DOHH2 (cell line): ENCODE results near the gene POLR2B.

ENCODE experiments used
- H3F3A ChIP-seq: fragments of 200-600 bp; sonication (generic), shearing (Covaris generic); 2 replicates; pipeline ENCODE4 v1.6.0; 2016; ENCODE audit warnings: antibody characterized with exemption, mild to moderate bottlenecking; ENCODE audit not compliant: control insufficient read depth, insufficient read depth
- H3K27ac ChIP-seq: fragments of 200-600 bp; sonication (generic); 2 replicates; pipeline ENCODE4 v1.5.1; 2014; ENCODE audit warnings: low read depth, mild to moderate bottlenecking, low read length, moderate library complexity
- H3K27me3 ChIP-seq: fragments of 200-600 bp; sonication (generic); 2 replicates; pipeline ENCODE4 v1.6.1; 2014; ENCODE audit warnings: mild to moderate bottlenecking, low read length, mixed read lengths; ENCODE audit not compliant: control insufficient read depth
- H3K36me3 ChIP-seq: fragments of 200-600 bp; sonication (generic); 2 replicates; pipeline ENCODE4 v1.6.1; 2014; ENCODE audit warnings: mild to moderate bottlenecking, low read length, moderate library complexity, mixed read lengths; ENCODE audit not compliant: control insufficient read depth
- H3K4me1 ChIP-seq: fragments of 200-600 bp; sonication (generic); 2 replicates; pipeline ENCODE4 v1.6.1; 2014; ENCODE audit warnings: mild to moderate bottlenecking, low read length, mixed read lengths; ENCODE audit not compliant: control insufficient read depth
- H3K4me2 ChIP-seq: fragments of 200-600 bp; sonication (generic); 2 replicates; pipeline ENCODE4 v1.6.0; 2014; ENCODE audit warnings: mild to moderate bottlenecking, low read length, moderate library complexity
- H3K4me3 ChIP-seq: fragments of 200-600 bp; sonication (generic); 2 replicates; pipeline ENCODE4 v1.5.1; 2014; ENCODE audit warnings: mild to moderate bottlenecking, low read length, mixed read lengths
- H3K79me2 ChIP-seq: fragments of 200-600 bp; sonication (generic); 2 replicates; pipeline ENCODE4 v1.6.1; 2014; ENCODE audit warnings: mild to moderate bottlenecking, low read length, mixed read lengths; ENCODE audit not compliant: control insufficient read depth
- H3K9me2 ChIP-seq: fragments of 200-600 bp; sonication (generic); replicated peaks from 2 replicates; pipeline ENCODE4 v1.6.1; 2014; ENCODE audit warnings: mild to moderate bottlenecking, low read length, mixed read lengths; ENCODE audit not compliant: control insufficient read depth
- H3K9me3 ChIP-seq: fragments of 200-600 bp; sonication (generic); 2 replicates; pipeline ENCODE4 v1.6.1; 2014; ENCODE audit warnings: antibody characterized with exemption, low read length, mixed read lengths; ENCODE audit not compliant: control insufficient read depth, insufficient read depth
- H4K20me1 ChIP-seq: fragments of 200-600 bp; sonication (generic); 2 replicates; pipeline ENCODE4 v1.6.0; 2014; ENCODE audit warnings: low read depth, mild to moderate bottlenecking, antibody characterized with exemption, low read length, moderate library complexity; ENCODE audit not compliant: control insufficient read depth, insufficient read depth
- EZH2phosphoT487 ChIP-seq: fragments of 200-600 bp; sonication (generic); IDR thresholded peaks from 2 replicates; pipeline ENCODE4 v1.6.1; 2017; ENCODE audit warnings: borderline replicate concordance, mild to moderate bottlenecking, antibody characterized with exemption, low read length, moderate library complexity, mixed read lengths
- TF ChIP-seq, protein P1 (sequence below): fragments of 200-600 bp; sonication (generic); IDR thresholded peaks from one replicate; pipeline ENCODE4 v1.5.1; 2014; ENCODE audit warnings: antibody characterized with exemption, mild to moderate bottlenecking, low read depth, low read length; ENCODE audit not compliant: poor library complexity, severe bottlenecking

The POLR2B gene

DNA sequence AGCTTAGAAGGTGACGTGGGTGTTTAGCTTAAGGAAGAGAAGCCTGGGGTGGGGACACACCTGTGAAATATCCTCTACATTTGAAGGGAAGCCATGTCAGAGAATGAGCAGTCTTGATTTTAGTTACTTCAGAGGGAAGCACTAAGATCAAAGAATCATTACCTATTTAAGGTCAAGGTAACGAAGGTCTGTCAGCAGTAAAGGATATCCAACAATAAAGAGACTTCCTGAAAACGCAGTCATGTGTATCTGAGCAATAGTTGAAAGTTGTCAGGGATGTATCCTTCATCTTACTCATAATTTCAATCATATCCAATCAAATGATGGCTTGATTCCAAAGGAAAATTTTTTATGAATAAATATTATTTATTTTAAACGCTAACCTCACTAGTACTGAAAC is 98.0 kb downstream of the POLR2B start:
- Histone ChIP-seq H3K9me3 (no peaks in the 10 kb centered on the region), H3F3A (no peaks in the 10 kb centered on the region), H3K4me2 (no peak overlapping the region), H3K27ac (no peak overlapping the region), H3K27me3 (no peaks in the 10 kb centered on the region), H3K79me2 (no peaks in the 10 kb centered on the region), H3K9me2 (no peaks in the 10 kb centered on the region), H3K4me1 (no peaks in the 10 kb centered on the region), H3K36me3 (no peaks in the 10 kb centered on the region), H3K4me3 (no peak overlapping the region), H4K20me1 (no peaks in the 10 kb centered on the region)
- TF ChIP-seq EZH2phosphoT487 = no peak
- TF ChIP-seq, protein P1, sequence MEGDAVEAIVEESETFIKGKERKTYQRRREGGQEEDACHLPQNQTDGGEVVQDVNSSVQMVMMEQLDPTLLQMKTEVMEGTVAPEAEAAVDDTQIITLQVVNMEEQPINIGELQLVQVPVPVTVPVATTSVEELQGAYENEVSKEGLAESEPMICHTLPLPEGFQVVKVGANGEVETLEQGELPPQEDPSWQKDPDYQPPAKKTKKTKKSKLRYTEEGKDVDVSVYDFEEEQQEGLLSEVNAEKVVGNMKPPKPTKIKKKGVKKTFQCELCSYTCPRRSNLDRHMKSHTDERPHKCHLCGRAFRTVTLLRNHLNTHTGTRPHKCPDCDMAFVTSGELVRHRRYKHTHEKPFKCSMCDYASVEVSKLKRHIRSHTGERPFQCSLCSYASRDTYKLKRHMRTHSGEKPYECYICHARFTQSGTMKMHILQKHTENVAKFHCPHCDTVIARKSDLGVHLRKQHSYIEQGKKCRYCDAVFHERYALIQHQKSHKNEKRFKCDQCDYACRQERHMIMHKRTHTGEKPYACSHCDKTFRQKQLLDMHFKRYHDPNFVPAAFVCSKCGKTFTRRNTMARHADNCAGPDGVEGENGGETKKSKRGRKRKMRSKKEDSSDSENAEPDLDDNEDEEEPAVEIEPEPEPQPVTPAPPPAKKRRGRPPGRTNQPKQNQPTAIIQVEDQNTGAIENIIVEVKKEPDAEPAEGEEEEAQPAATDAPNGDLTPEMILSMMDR = no peak

GRCh38 chr4:57077550-57078343 is 99.1 kb downstream of the POLR2B start:
- Histone ChIP-seq H3K9me3 (no peaks in the 10 kb centered on the region), H3K4me3 (no peak overlapping the region), H3K79me2 (no peaks in the 10 kb centered on the region), H3K4me1 (no peaks in the 10 kb centered on the region), H3K36me3 (no peaks in the 10 kb centered on the region), H4K20me1 (no peaks in the 10 kb centered on the region), H3K9me2 (no peaks in the 10 kb centered on the region), H3K4me2 (no peak overlapping the region), H3K27ac (no peak overlapping the region), H3K27me3 (no peaks in the 10 kb centered on the region), H3F3A (no peaks in the 10 kb centered on the region)
- no peak for TF ChIP-seq EZH2phosphoT487
- TF ChIP-seq, protein P1 = no peak

GRCh38 chr4:57078685-57079521 is 100.2 kb downstream of the POLR2B start:
- Histone ChIP-seq H3K27ac (no peak overlapping the region), H3K9me2 (no peaks in the 10 kb centered on the region), H3K4me1 (no peaks in the 10 kb centered on the region), H3K4me2 (no peak overlapping the region), H3K79me2 (no peaks in the 10 kb centered on the region), H4K20me1 (no peaks in the 10 kb centered on the region), H3F3A (no peaks in the 10 kb centered on the region), H3K27me3 (no peaks in the 10 kb centered on the region), H3K4me3 (no peak overlapping the region), H3K36me3 (no peaks in the 10 kb centered on the region), H3K9me3 (no peaks in the 10 kb centered on the region)
- TF ChIP-seq EZH2phosphoT487 = no peak
- TF ChIP-seq, protein P1 = no peak
